HCT116 (cell line): Measurements from ENCODE around the gene ELMOD1. TPM values are rescaled to one million over a fixed set of nuclear protein-coding genes. Genes with fewer than 3 reads are reported as not detected.

Experiments
- ATAC-seq: fragments of 200-7000 bp; cut with Tn5 transposase; 2 replicates; pipeline ENCODE4 v1.9.1; 2020; ENCODE audit warnings: mild to moderate bottlenecking, moderate library complexity
- BruUV-seq: library from RNA; stranded (reverse); fragments of 400-500 nt; replicated peaks from 2 replicates; lab custom pipeline; 2021; lab: Mats Ljungman, UMichigan
- CTCF ChIA-PET: fragments of 300-600 bp; sonication (Branson Sonifier 250); formaldehyde crosslinking; loops from one replicate; lab custom pipeline; 2021; ENCODE audit warnings: antibody characterized with exemption; lab: Charles Lee
- POLR2A ChIA-PET: fragments of 300-600, 350-600 bp; sonication (Branson Sonifier 250); formaldehyde crosslinking; loops from one replicate; lab custom pipeline; 2021; ENCODE audit warnings: antibody characterized with exemption; lab: Charles Lee
- RAD21 ChIA-PET, 2 experiments: fragments of 300-600 bp; sonication (Branson Sonifier 250); formaldehyde crosslinking; loops; one replicate each; lab custom pipeline; 2023; ENCODE audit warnings: low total read pairs in 2 of 2; ENCODE audit not compliant: uncharacterized antibody in 2 of 2, unreplicated experiment in 2 of 2, low non-redundant PET in 1 of 2; lab: Charles Lee
- DNase-seq: peaks from one replicate; pipeline ENCODE4 v3.0.0-alpha.2; 2010; ENCODE audit warnings: low read depth, low spot score
- H2AFZ ChIP-seq: fragments of 200-600 bp; shearing (Covaris generic), sonication (generic); 2 replicates; pipeline ENCODE4 v1.6.1; 2017; ENCODE audit warnings: low read depth, mixed run types, mixed read lengths, antibody characterized with exemption, low read length; ENCODE audit not compliant: poor library complexity, severe bottlenecking
- H3K27ac ChIP-seq: 2 replicates; pipeline ENCODE4 v1.5.1; 2012; ENCODE audit warnings: low read depth, low read length
- H3K27me3 ChIP-seq: fragments of 200-600 bp; sonication (generic); 2 replicates; pipeline ENCODE4 v1.6.1; 2016; ENCODE audit warnings: mixed run types, low read length, mixed read lengths; ENCODE audit not compliant: insufficient read depth
- H3K36me3 ChIP-seq, 2 experiments: fragments of 200-500 bp in 1 of 2; fragments of 200-600 bp in 1 of 2; sonication (Bioruptor generic) in 1 of 2; sonication (generic) in 1 of 2; 2 replicates each; pipeline versions ENCODE4 v1.5.1 to v1.6.1; 2014 to 2016; ENCODE audit warnings: low read length in 2 of 2, inconsistent platforms in 1 of 2, mixed read lengths in 1 of 2, mixed run types in 1 of 2; ENCODE audit not compliant: insufficient read depth in 2 of 2, control insufficient read depth in 1 of 2
- H3K4me1 ChIP-seq, 2 experiments: fragments of 200-600 bp in 1 of 2; sonication (generic) in 1 of 2; 2 replicates each; pipeline versions ENCODE4 v1.5.1 to v1.6.1; 2012 to 2017; ENCODE audit warnings: low read length in 2 of 2, inconsistent platforms in 1 of 2, mild to moderate bottlenecking in 1 of 2, mixed read lengths in 1 of 2, mixed run types in 1 of 2, moderate library complexity in 1 of 2; ENCODE audit not compliant: insufficient read depth in 2 of 2, control insufficient read depth in 1 of 2
- H3K4me2 ChIP-seq: fragments of 200-600 bp; sonication (generic); 2 replicates; pipeline ENCODE4 v1.6.1; 2017; ENCODE audit warnings: mixed run types, low read length, mixed read lengths
- H3K4me3 ChIP-seq, 2 experiments: fragments of 200-600 bp in 1 of 2; sonication (generic) in 1 of 2; replicated peaks in 1 of 2; 2 replicates each; pipeline ENCODE4 v1.5.1; 2011 to 2016; ENCODE audit warnings: low read length in 2 of 2, control low read depth in 1 of 2, low read depth in 1 of 2, mild to moderate bottlenecking in 1 of 2, mixed read lengths in 1 of 2, mixed run types in 1 of 2
- H3K79me2 ChIP-seq: fragments of 200-600 bp; sonication (generic); 2 replicates; pipeline ENCODE4 v1.6.1; 2017; ENCODE audit warnings: mild to moderate bottlenecking, mixed run types, low read length, moderate library complexity, mixed read lengths; ENCODE audit not compliant: insufficient read depth
- H3K9ac ChIP-seq: fragments of 200-600 bp; sonication (generic); 2 replicates; pipeline ENCODE4 v1.6.1; 2016; ENCODE audit warnings: low read length, mixed read lengths
- H3K9me2 ChIP-seq: fragments of 200-600 bp; sonication (generic), shearing (Covaris generic); 2 replicates; pipeline ENCODE4 v1.6.1; 2017; ENCODE audit warnings: mixed run types, mild to moderate bottlenecking, moderate library complexity; ENCODE audit not compliant: insufficient read depth
- H3K9me3 ChIP-seq, 2 experiments: fragments of 200-500 bp in 1 of 2; fragments of 200-600 bp in 1 of 2; sonication (Bioruptor generic) in 1 of 2; sonication (generic) in 1 of 2; 2 replicates each; pipeline ENCODE4 v1.6.1; 2014 to 2017; ENCODE audit warnings: low read length in 2 of 2, mixed read lengths in 2 of 2, inconsistent platforms in 1 of 2, low read depth in 1 of 2, mild to moderate bottlenecking in 1 of 2, mixed run types in 1 of 2, moderate library complexity in 1 of 2; ENCODE audit not compliant: control insufficient read depth in 1 of 2, insufficient read depth in 1 of 2
- H4K20me1 ChIP-seq: fragments of 200-600 bp; sonication (generic), shearing (Covaris generic); 2 replicates; pipeline ENCODE4 v1.6.1; 2017; ENCODE audit warnings: mixed run types, mild to moderate bottlenecking, moderate library complexity; ENCODE audit not compliant: insufficient read depth
- CBX3 ChIP-seq: IDR thresholded peaks from 2 replicates; pipeline ENCODE4 v1.6.1; 2012; ENCODE audit warnings: low read depth
- CEBPB ChIP-seq: IDR thresholded peaks from 2 replicates; pipeline ENCODE4 v1.6.1; 2012; ENCODE audit warnings: low read depth
- CTCF ChIP-seq, 3 experiments: fragments of 200-600 bp in 1 of 3; sonication (generic) in 1 of 3; IDR thresholded peaks in 2 of 3; conservative IDR thresholded peaks in 1 of 3; 2 replicates each; pipeline ENCODE4 v1.5.1; 2012 to 2017; ENCODE audit warnings: low read depth in 2 of 3, low read length in 2 of 3, antibody characterized with exemption in 1 of 3, borderline replicate concordance in 1 of 3, control low read depth in 1 of 3, mild to moderate bottlenecking in 1 of 3, mixed read lengths in 1 of 3, mixed run types in 1 of 3, moderate library complexity in 1 of 3; ENCODE audit not compliant: insufficient read depth in 1 of 3
- EGR1 ChIP-seq: IDR thresholded peaks from 2 replicates; pipeline ENCODE4 v1.6.1; 2012; ENCODE audit warnings: low read depth
- ELF1 ChIP-seq: IDR thresholded peaks from 2 replicates; pipeline ENCODE4 v1.6.1; 2012; ENCODE audit warnings: low read depth, borderline replicate concordance
- JUND ChIP-seq: IDR thresholded peaks from 2 replicates; pipeline ENCODE4 v1.6.1; 2012
- POLR2A ChIP-seq: IDR thresholded peaks from 2 replicates; pipeline ENCODE4 v1.7.0; 2011; ENCODE audit warnings: borderline replicate concordance; ENCODE audit not compliant: insufficient read depth, insufficient read length; ENCODE audit errors: extremely low read depth
- REST ChIP-seq: IDR thresholded peaks from 2 replicates; pipeline ENCODE4 v1.6.1; 2012; ENCODE audit warnings: low read depth
- SRF ChIP-seq: IDR thresholded peaks from 2 replicates; pipeline ENCODE4 v1.6.1; 2012; ENCODE audit warnings: low read depth
- TCF7L2 ChIP-seq: IDR thresholded peaks from 2 replicates; pipeline ENCODE4 v1.7.0; 2011; ENCODE audit warnings: borderline replicate concordance, inconsistent platforms; ENCODE audit not compliant: insufficient read depth, insufficient read length; ENCODE audit errors: extremely low read depth
- YY1 ChIP-seq: IDR thresholded peaks from 2 replicates; pipeline ENCODE4 v1.6.1; 2011; ENCODE audit warnings: low read length, low read depth, moderate library complexity, mild to moderate bottlenecking; ENCODE audit not compliant: insufficient replicate concordance; ENCODE audit errors: extremely low read depth
- ZBTB33 ChIP-seq: IDR thresholded peaks from 2 replicates; pipeline ENCODE4 v1.6.1; 2011; ENCODE audit warnings: mild to moderate bottlenecking, low read length, moderate library complexity; ENCODE audit not compliant: insufficient replicate concordance; ENCODE audit errors: extremely low read depth
- ZNF274 ChIP-seq: fragments of 200-500 bp; sonication (Bioruptor generic); IDR thresholded peaks from 2 replicates; pipeline ENCODE4 v1.6.1; 2014; ENCODE audit warnings: mild to moderate bottlenecking, low read depth, low read length, inconsistent platforms
- intact Hi-C: fragments of 100-400 bp; cut with micrococcal nuclease; formaldehyde crosslinking; loops from 2 replicates; pipeline ENCODE4 v1.10.0; 2022
- total RNA-seq: library from RNA; stranded (reverse); gene quantifications from one replicate; pipeline ENCODE4 v1.2.1, GENCODE V29; 2021; ENCODE audit not compliant: unreplicated experiment

The ELMOD1 gene
- total RNA-seq, 1 experiment from 2014 or later: 2.9 TPM

GRCh38 chr11:107660066-107660465, 69.1 kb downstream of the ELMOD1 start:
- Histone ChIP-seq H3K36me3 (no peaks in the 10 kb centered on the region), H3K9ac (no peak overlapping the region), H3K9me3 (no peaks in the 10 kb centered on the region), H4K20me1 (no peaks in the 10 kb centered on the region), H2AFZ (no peak overlapping the region), H3K27ac (no peak overlapping the region), H3K4me3 (no peak overlapping the region), H3K79me2 (no peaks in the 10 kb centered on the region), H3K27me3 (no peaks in the 10 kb centered on the region), H3K4me1 (no peaks in the 10 kb centered on the region), H3K4me2 (no peak overlapping the region), H3K9me2 (no peaks in the 10 kb centered on the region)
- POLR2A ChIA-PET: no interaction called here
- RAD21 ChIA-PET: no interaction called here
- TF ChIP-seq EGR1: no peak
- CTCF ChIA-PET: no interaction called here
- intact Hi-C loops: no loop called here
- no peak for ATAC-seq
- BruUV-seq: no TSS peak
- no peak for DNase-seq

- no TSS peak for BruUV-seq
- TF ChIP-seq EGR1 (no peak), ELF1 (no peak), POLR2A (no peak), CBX3 (no peak), ZBTB33 (no peak), REST (no peak), ZNF274 (no peak), TCF7L2 (no peak), CTCF (IDR thresholded peaks at IDR 0.05 in 2 of 3, conservative IDR thresholded peaks at IDR 0.05 in 1 of 3; ENCODE audit: borderline replicate concordance in 1 of 3, insufficient read depth in 1 of 3, low read depth in 2 of 3, low read length in 2 of 3) (no peak), JUND (no peak), SRF (no peak), YY1 (no peak), CEBPB (no peak)
- no peaks in the 10 kb centered on the region for H3K79me2 ChIP-seq
- no peaks in the 10 kb centered on the region for H3K4me1 ChIP-seq
- no peaks in the 10 kb centered on the region for H4K20me1 ChIP-seq
- ChIA-PET POLR2A (no interaction called here), RAD21 (no interaction called here), CTCF (no interaction called here)
- intact Hi-C loops: no loop called here
- H3K9me2 ChIP-seq: no peaks in the 10 kb centered on the region
- H3K4me2 ChIP-seq: no peak overlapping the region
- ATAC-seq: no peak
- no peak overlapping the region for H3K27ac ChIP-seq
- H3K27me3 ChIP-seq: no peaks in the 10 kb centered on the region
- H2AFZ ChIP-seq: no peak overlapping the region
- no peaks in the 10 kb centered on the region for H3K9me3 ChIP-seq
- H3K4me3 ChIP-seq: no peak overlapping the region
- no peak for DNase-seq
- no peak overlapping the region for H3K9ac ChIP-seq
- no peaks in the 10 kb centered on the region for H3K36me3 ChIP-seq
Observed at GRCh38 chr11:107661656-107662055, 70.7 kb downstream of the ELMOD1 start.
